Nephron (organoid): ENCODE measurements around the gene PRKAR1B.

ENCODE experiments used
- H3K27ac Mint-ChIP-seq, 3 experiments: 2 replicates each; pipeline ENCODE4 v1.8.0; 2020; ENCODE audit warnings: mixed read lengths in 3 of 3, mild to moderate bottlenecking in 2 of 3, moderate library complexity in 1 of 3
- H3K27me3 Mint-ChIP-seq: 2 replicates; pipeline ENCODE4 v1.8.0; 2021; ENCODE audit warnings: low read depth, mild to moderate bottlenecking, moderate library complexity, mixed read lengths
- H3K36me3 Mint-ChIP-seq: 2 replicates; pipeline ENCODE4 v1.8.0; 2020; ENCODE audit warnings: low read depth, mixed read lengths
- H3K4me1 Mint-ChIP-seq: 2 replicates; pipeline ENCODE4 v1.8.0; 2020; ENCODE audit warnings: mixed read lengths
- H3K4me3 Mint-ChIP-seq, 3 experiments: 2 replicates each; pipeline ENCODE4 v1.8.0; 2020; ENCODE audit warnings: mild to moderate bottlenecking in 3 of 3, mixed read lengths in 3 of 3, moderate library complexity in 2 of 3
- H3K9me3 Mint-ChIP-seq: 2 replicates; pipeline ENCODE4 v1.8.0; 2020; ENCODE audit warnings: mixed read lengths
- TF ChIP-seq, protein P1 (sequence below), 3 experiments: fragments of 200-600 bp; sonication (generic); IDR thresholded peaks; one replicate each; pipeline ENCODE4 v1.5.0; 2021; ENCODE audit warnings: antibody characterized with exemption in 3 of 3; ENCODE audit not compliant: unreplicated experiment in 3 of 3

PRKAR1B gene

DNA sequence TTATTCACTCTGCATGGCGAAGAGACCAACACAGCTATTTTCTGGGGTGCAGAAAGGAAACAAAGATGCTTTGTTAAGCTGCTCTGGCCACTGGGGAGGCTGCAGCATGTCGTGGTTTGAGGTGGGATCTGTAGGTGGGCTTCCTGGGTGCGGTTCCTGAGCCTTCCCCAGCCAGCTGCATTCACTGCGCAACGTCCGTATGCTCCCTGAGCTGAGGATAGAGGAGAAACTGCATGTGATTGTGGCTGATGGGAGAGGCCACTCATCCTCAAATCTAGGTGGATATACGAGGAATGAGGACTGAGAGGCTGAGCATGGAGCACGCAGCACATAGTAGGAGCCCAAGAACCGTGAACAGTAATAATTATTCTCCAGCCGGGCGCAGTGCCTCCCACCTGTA is 10.4 kb downstream of the PRKAR1B start:
- Mint-ChIP-seq H3K27ac (no peak overlapping the region), H3K4me1 (peaks cover 6% of the 10 kb centered on the region), H3K4me3 (no peak overlapping the region), H3K9me3 (peaks cover 13% of the 10 kb centered on the region), H3K36me3 (peaks cover 20% of the 10 kb centered on the region), H3K27me3 (peaks cover 8% of the 10 kb centered on the region)
- TF ChIP-seq, protein P1, sequence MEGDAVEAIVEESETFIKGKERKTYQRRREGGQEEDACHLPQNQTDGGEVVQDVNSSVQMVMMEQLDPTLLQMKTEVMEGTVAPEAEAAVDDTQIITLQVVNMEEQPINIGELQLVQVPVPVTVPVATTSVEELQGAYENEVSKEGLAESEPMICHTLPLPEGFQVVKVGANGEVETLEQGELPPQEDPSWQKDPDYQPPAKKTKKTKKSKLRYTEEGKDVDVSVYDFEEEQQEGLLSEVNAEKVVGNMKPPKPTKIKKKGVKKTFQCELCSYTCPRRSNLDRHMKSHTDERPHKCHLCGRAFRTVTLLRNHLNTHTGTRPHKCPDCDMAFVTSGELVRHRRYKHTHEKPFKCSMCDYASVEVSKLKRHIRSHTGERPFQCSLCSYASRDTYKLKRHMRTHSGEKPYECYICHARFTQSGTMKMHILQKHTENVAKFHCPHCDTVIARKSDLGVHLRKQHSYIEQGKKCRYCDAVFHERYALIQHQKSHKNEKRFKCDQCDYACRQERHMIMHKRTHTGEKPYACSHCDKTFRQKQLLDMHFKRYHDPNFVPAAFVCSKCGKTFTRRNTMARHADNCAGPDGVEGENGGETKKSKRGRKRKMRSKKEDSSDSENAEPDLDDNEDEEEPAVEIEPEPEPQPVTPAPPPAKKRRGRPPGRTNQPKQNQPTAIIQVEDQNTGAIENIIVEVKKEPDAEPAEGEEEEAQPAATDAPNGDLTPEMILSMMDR (IDR thresholded peaks at IDR 0.05; ENCODE audit: unreplicated experiment in 3 of 3) = no peak

DNA sequence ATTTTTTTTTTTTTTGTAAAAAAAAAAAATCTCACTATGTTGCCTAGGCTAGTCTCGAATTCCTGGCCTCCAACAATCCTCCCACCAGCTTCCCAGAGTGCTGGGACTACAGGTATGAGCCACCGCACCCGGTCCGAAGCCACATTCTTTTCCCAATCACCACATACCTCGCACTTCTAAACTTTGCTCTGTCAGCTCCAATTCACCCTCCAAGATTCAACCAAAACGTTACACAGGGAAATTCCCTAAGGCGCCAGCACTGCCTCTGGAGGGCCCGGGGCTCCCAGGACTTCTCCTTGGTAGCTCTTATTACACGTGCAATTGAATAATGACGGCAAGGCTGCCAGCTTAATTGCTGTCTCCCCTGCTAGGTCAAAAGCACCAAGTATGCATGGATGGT is 10.9 kb downstream of the PRKAR1B start:
- H3K4me3 Mint-ChIP-seq = peak overlapping the region in 2 of 3 experiments; percentile 1 to 36
- peaks cover 6% of the 10 kb centered on the region for H3K4me1 Mint-ChIP-seq
- no peak overlapping the region for H3K27ac Mint-ChIP-seq
- peaks cover 12% of the 10 kb centered on the region for H3K9me3 Mint-ChIP-seq
- H3K27me3 Mint-ChIP-seq = peaks cover 8% of the 10 kb centered on the region
- TF ChIP-seq, protein P1 (IDR thresholded peaks at IDR 0.05; ENCODE audit: unreplicated experiment in 3 of 3) = no peak
- H3K36me3 Mint-ChIP-seq = peaks cover 18% of the 10 kb centered on the region

DNA sequence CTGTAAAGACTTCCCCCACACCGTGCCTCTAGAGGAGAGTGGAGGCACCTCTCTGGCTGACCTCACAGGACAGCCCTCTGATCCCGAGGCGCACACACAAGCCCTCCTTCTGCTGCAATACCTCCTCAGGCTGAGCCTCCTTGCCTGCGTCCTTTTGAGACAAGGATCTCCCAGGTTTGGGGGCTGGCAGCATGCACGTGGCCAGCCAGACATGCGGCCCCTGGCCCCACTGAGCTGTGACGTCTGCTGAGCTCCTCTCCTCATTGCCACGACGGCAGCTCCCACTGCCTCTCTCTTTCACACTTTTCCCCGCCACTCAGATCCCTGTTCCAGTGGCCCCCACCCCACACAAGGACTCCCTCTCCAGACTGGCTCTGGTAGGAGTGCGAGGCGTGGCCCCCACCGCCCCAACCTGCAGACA is 12.8 kb downstream of the PRKAR1B start:
- TF ChIP-seq, protein P1 (IDR thresholded peaks at IDR 0.05; ENCODE audit: unreplicated experiment in 3 of 3) = no peak
- Mint-ChIP-seq H3K27ac (peak overlapping the region; percentile 42 to 91 (median 72)), H3K4me1 (peaks cover 6% of the 10 kb centered on the region), H3K27me3 (peaks cover 8% of the 10 kb centered on the region), H3K9me3 (no peaks in the 10 kb centered on the region), H3K36me3 (peaks cover 12% of the 10 kb centered on the region), H3K4me3 (peak overlapping the region; percentile 79 to 86 (median 83))

DNA sequence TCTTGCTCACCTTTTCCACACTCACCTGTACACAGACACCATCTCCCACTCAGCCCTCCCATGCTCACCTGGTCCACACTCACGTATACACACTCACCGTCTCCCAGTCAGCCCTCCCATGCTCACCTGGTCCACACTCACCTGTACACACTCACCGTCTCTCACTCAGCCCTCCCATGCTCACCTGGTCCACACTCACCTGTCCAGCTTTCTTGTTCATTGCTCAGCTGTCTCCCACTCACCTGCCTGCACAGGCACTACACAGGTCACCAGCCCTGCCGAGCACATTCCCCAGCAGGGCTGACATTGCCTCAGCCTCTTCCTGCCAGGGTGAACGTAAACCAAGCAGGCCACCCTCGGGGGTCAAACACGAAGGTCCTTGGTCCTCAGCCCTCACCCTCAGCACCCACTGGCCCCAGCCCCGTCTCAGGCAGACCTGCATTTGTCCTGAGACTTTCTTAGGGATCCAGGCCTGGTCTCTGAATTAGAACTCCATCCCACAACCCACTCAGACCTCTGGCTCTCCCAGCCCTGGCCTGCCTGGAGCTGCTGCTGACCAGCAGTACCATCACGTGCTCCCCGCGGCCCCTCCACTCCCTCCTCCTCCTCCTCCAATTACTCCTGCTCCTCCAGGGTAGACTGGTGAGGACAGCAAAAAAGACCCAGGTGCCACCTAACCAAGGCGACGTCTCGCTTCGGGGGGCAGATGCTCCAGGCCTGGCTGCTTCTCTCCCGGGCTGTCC is 13.4 kb downstream of the PRKAR1B start:
- peaks cover 6% of the 10 kb centered on the region for H3K4me1 Mint-ChIP-seq
- H3K27me3 Mint-ChIP-seq = peaks cover 8% of the 10 kb centered on the region
- H3K36me3 Mint-ChIP-seq = peaks cover 12% of the 10 kb centered on the region
- peak overlapping the region; percentile 8 to 91 (median 72) for H3K27ac Mint-ChIP-seq
- TF ChIP-seq, protein P1 (IDR thresholded peaks at IDR 0.05; ENCODE audit: unreplicated experiment in 3 of 3) = no peak
- H3K4me3 Mint-ChIP-seq = peak overlapping the region; percentile 79 to 86 (median 83)
- H3K9me3 Mint-ChIP-seq = no peaks in the 10 kb centered on the region

DNA sequence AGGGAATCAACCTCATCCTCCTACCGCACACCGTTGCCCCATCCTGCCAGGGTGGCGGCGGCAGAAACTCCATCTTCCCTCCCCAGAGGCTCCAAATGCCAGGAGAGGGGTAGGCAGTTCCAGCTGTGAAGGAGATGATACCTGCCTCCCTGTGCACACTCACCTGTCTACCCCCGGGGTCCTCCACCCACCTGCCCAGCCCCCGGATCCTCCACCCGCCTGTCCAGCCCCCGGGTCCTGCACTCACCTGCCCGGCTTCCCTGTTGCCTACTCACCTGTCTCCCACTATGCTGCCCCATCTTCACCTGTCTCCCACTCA is 14.0 kb downstream of the PRKAR1B start:
- TF ChIP-seq, protein P1 (IDR thresholded peaks at IDR 0.05; ENCODE audit: unreplicated experiment in 3 of 3) = no peak
- Mint-ChIP-seq H3K36me3 (peaks cover 13% of the 10 kb centered on the region), H3K27me3 (peaks cover 8% of the 10 kb centered on the region), H3K27ac (peak overlapping the region; percentile 8 to 72 (median 36)), H3K4me3 (peak overlapping the region; percentile 79 to 86 (median 83)), H3K4me1 (peaks cover 6% of the 10 kb centered on the region), H3K9me3 (no peaks in the 10 kb centered on the region)
